PC-9 (cell line): ENCODE measurements around the gene PRRX1. TPM values are rescaled to one million over a fixed set of nuclear protein-coding genes. Genes with fewer than 3 reads are reported as not detected.

Source experiments
- BruUV-seq: library from RNA; stranded (reverse); fragments of 400-500 nt; replicated peaks from 2 replicates; lab custom pipeline; 2021; lab: Mats Ljungman, UMichigan
- CTCF ChIA-PET: fragments of 300-600 bp; sonication (Branson Sonifier 250); formaldehyde crosslinking; loops from one replicate; lab custom pipeline; 2022; ENCODE audit warnings: antibody characterized with exemption; lab: Charles Lee
- POLR2A ChIA-PET: fragments of 300-600 bp; sonication (Branson Sonifier 250); formaldehyde crosslinking; loops from one replicate; lab custom pipeline; 2022; ENCODE audit warnings: antibody characterized with exemption; ENCODE audit not compliant: unreplicated experiment; lab: Charles Lee
- DNase-seq, 2 experiments: peaks; one replicate each; pipeline versions ENCODE4 v3.0.0 to v3.0.0-alpha.2; 2015 to 2022; ENCODE audit warnings: mixed read lengths in 1 of 2
- H2AFZ ChIP-seq: fragments of 200-600 bp; sonication (generic); 2 replicates; pipeline ENCODE4 v1.8.1; 2017; ENCODE audit warnings: antibody characterized with exemption
- H3F3A ChIP-seq: fragments of 200-600 bp; sonication (generic); 2 replicates; pipeline ENCODE4 v1.8.1; 2017; ENCODE audit warnings: antibody characterized with exemption, mild to moderate bottlenecking, low read depth; ENCODE audit not compliant: insufficient read depth
- H3K27ac ChIP-seq: fragments of 200-600 bp; sonication (generic); 2 replicates; pipeline ENCODE4 v1.6.1; 2016; ENCODE audit warnings: mixed run types
- H3K27me3 ChIP-seq: fragments of 200-600 bp; sonication (generic); 2 replicates; pipeline ENCODE4 v1.6.1; 2016; ENCODE audit warnings: low read depth, mixed run types; ENCODE audit not compliant: insufficient read depth
- H3K36me3 ChIP-seq: fragments of 200-600 bp; sonication (generic); 2 replicates; pipeline ENCODE4 v1.6.1; 2016; ENCODE audit warnings: low read depth, mixed run types
- H3K4me1 ChIP-seq: fragments of 200-600 bp; sonication (generic); replicated peaks from 2 replicates; pipeline ENCODE4 v1.6.1; 2016; ENCODE audit warnings: mixed run types; ENCODE audit not compliant: insufficient read depth
- H3K4me2 ChIP-seq: fragments of 200-600 bp; sonication (generic); 2 replicates; pipeline ENCODE4 v1.6.1; 2017; ENCODE audit warnings: mixed run types
- H3K4me3 ChIP-seq: fragments of 200-600 bp; sonication (generic); 2 replicates; pipeline ENCODE4 v1.6.1; 2016; ENCODE audit warnings: mixed run types
- H3K79me2 ChIP-seq: fragments of 200-600 bp; sonication (generic); 2 replicates; pipeline ENCODE4 v1.6.1; 2017; ENCODE audit warnings: low read depth, mixed run types
- H3K9me2 ChIP-seq: fragments of 200-600 bp; sonication (generic); 2 replicates; pipeline ENCODE4 v1.8.1; 2017; ENCODE audit warnings: mild to moderate bottlenecking; ENCODE audit not compliant: insufficient read depth
- H3K9me3 ChIP-seq: fragments of 200-600 bp; sonication (generic); 2 replicates; pipeline ENCODE4 v1.8.1; 2016; ENCODE audit warnings: low read depth; ENCODE audit not compliant: insufficient read depth
- H4K20me1 ChIP-seq: fragments of 200-600 bp; sonication (generic); 2 replicates; pipeline ENCODE4 v1.8.1; 2017; ENCODE audit not compliant: insufficient read depth
- EZH2 ChIP-seq: fragments of 200-600 bp; sonication (generic); IDR thresholded peaks from 2 replicates; pipeline ENCODE4 v1.8.0; 2017; ENCODE audit warnings: antibody characterized with exemption, low read depth
- intact Hi-C: fragments of 100-400 bp; cut with micrococcal nuclease; formaldehyde crosslinking; loops from one replicate; pipeline ENCODE4 v1.10.0; 2022; ENCODE audit not compliant: unreplicated experiment
- total RNA-seq: library from RNA; stranded (reverse); gene quantifications from 2 replicates; pipeline ENCODE4 v1.2.3, GENCODE V29; 2021
- TF ChIP-seq, protein P1 (sequence below): fragments of 200-600 bp; sonication (generic); conservative IDR thresholded peaks from 2 replicates; pipeline ENCODE4 v1.6.1; 2017; ENCODE audit warnings: mixed run types, antibody characterized with exemption, mild to moderate bottlenecking, moderate library complexity

Gene PRRX1
- total RNA-seq, 1 experiment from 2014 or later = not detected

DNA sequence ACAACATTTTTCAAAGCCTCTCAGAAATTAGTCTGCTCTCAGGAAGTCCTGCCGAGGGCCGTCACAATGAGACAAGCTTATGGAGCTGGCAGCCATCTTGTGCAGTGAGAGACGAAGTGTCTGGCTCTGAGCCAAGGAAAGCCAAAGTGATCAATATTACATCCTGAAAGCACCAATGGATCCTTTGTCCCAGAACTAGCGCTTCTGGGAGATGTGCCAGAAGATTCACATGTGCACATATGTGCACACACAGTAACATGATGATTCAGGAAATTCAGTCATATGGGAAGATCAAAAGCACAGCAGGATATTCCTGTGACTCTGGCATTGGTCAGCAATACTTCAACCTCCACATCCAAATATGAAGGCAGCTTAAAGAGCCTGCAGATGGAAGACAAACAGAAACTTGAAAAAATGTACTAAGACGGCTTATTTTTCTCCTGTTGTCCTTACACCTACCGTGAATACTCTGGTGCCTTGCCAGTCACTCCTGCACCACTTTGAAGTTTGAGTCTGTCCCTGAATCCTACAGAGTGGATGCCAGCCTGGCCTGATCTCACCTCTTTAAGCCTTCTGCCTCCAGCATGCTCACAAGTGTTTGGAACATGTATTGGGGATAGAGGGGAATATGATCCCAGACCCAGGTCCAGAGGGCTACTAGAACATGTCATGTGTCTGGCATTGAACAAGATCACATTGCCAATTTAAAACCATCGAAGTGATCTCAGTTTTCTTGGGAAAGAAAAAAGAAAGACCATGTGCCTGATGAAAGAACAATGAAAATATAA is 44.5 kb upstream of the PRRX1 start:
- Histone ChIP-seq H3K79me2 (no peaks in the 10 kb centered on the region), H3K9me3 (no peaks in the 10 kb centered on the region; the same call in 1 of the 2 replicates), H3K27ac (no peak overlapping the region), H3K4me1 (peaks cover 6% of the 10 kb centered on the region; the same call in 1 of the 2 replicates), H3K4me2 (no peak overlapping the region), H3F3A (no peaks in the 10 kb centered on the region), H3K9me2 (no peaks in the 10 kb centered on the region), H3K4me3 (no peak overlapping the region), H3K27me3 (no peaks in the 10 kb centered on the region), H3K36me3 (no peaks in the 10 kb centered on the region), H2AFZ (no peak overlapping the region; the same call in 1 of the 2 replicates), H4K20me1 (no peaks in the 10 kb centered on the region)
- DNase-seq = no peak
- BruUV-seq = no TSS peak
- TF ChIP-seq, protein P1, sequence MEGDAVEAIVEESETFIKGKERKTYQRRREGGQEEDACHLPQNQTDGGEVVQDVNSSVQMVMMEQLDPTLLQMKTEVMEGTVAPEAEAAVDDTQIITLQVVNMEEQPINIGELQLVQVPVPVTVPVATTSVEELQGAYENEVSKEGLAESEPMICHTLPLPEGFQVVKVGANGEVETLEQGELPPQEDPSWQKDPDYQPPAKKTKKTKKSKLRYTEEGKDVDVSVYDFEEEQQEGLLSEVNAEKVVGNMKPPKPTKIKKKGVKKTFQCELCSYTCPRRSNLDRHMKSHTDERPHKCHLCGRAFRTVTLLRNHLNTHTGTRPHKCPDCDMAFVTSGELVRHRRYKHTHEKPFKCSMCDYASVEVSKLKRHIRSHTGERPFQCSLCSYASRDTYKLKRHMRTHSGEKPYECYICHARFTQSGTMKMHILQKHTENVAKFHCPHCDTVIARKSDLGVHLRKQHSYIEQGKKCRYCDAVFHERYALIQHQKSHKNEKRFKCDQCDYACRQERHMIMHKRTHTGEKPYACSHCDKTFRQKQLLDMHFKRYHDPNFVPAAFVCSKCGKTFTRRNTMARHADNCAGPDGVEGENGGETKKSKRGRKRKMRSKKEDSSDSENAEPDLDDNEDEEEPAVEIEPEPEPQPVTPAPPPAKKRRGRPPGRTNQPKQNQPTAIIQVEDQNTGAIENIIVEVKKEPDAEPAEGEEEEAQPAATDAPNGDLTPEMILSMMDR = no peak
- TF ChIP-seq EZH2 = no peak
- intact Hi-C loops = no loop called here
- ChIA-PET CTCF (no interaction called here), POLR2A (no interaction called here)

DNA sequence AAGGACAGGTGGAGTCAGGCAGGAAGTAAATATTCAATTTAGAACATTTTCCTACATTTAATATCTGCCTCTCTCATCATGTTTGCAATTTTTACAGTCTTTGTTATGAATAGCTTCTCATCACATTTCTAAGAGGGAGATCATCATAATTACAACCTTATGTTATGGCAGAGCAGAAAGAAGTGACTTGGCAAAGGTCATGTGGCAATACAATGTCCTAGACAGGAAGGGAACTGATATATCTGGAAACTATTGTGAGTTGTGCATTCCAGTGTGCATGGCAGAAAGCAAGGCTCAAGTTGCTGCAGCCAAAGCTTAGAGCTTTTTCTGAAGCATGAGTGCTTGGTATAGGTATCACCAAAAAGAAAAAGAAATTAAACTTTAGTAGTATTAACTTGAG is 43.8 kb upstream of the PRRX1 start:
- Histone ChIP-seq H3K9me2 (no peaks in the 10 kb centered on the region), H3F3A (no peaks in the 10 kb centered on the region), H3K4me2 (no peak overlapping the region), H3K36me3 (no peaks in the 10 kb centered on the region), H3K27me3 (no peaks in the 10 kb centered on the region), H3K79me2 (no peaks in the 10 kb centered on the region), H3K9me3 (no peaks in the 10 kb centered on the region; the same call in 1 of the 2 replicates), H3K27ac (no peak overlapping the region), H4K20me1 (no peaks in the 10 kb centered on the region), H3K4me3 (no peak overlapping the region), H2AFZ (no peak overlapping the region), H3K4me1 (peaks cover 6% of the 10 kb centered on the region; the same call in 1 of the 2 replicates)
- intact Hi-C loops = no loop called here
- no TSS peak for BruUV-seq
- no peak for DNase-seq
- ChIA-PET CTCF (no interaction called here), POLR2A (no interaction called here)
- TF ChIP-seq, protein P1 = no peak
- no peak for TF ChIP-seq EZH2

DNA sequence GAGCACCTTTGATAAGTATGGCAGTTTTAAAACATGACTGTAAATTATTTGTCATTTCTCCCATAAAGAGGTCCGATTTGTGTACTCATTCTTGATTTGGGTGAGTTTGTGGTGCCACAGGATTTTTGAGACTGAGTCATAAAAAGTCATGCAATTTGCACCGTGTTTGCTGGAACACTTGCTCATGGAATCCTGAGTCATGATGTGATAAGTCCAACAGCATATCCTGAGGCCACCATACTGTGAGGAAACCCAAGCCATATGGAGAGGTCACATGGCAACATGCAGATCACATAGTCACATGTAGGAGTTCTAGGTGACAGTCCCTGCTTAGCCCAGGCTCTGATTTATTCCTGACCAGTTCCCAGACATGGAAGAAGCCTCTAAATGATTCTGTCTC is 40.8 kb upstream of the PRRX1 start:
- Histone ChIP-seq H3K4me3 (no peak overlapping the region), H4K20me1 (no peaks in the 10 kb centered on the region), H3K9me2 (no peaks in the 10 kb centered on the region), H3F3A (no peaks in the 10 kb centered on the region), H3K79me2 (no peaks in the 10 kb centered on the region), H3K36me3 (no peaks in the 10 kb centered on the region), H3K27me3 (no peaks in the 10 kb centered on the region), H3K27ac (no peak overlapping the region), H3K4me1 (peaks cover 6% of the 10 kb centered on the region; the same call in 1 of the 2 replicates), H3K9me3 (no peaks in the 10 kb centered on the region; the same call in 1 of the 2 replicates), H3K4me2 (peak overlapping the region; percentile 9; the same call in 1 of the 2 replicates), H2AFZ (no peak overlapping the region)
- peak in 1 of 2 experiments; percentile 40 for DNase-seq
- intact Hi-C loops = no loop called here
- no TSS peak for BruUV-seq
- ChIA-PET POLR2A (no interaction called here), CTCF (no interaction called here)
- TF ChIP-seq, protein P1 = no peak
- no peak for TF ChIP-seq EZH2
